AG04450 (cell line): ENCODE measurements around the gene IMPDH1. TPM values are rescaled to one million over a fixed set of nuclear protein-coding genes. Genes with fewer than 3 reads are reported as not detected.

Experiments
- CTCF ChIA-PET: fragments of 300-600, 350-600 bp; formaldehyde crosslinking; extraction: SDS; loops from one replicate; lab custom pipeline; 2022; ENCODE audit warnings: antibody characterized with exemption, inconsistent platforms; lab: Charles Lee
- POLR2A ChIA-PET: fragments of 350-600 bp; formaldehyde crosslinking; extraction: SDS; loops from one replicate; lab custom pipeline; 2021; ENCODE audit warnings: antibody characterized with exemption, inconsistent platforms; lab: Yijun Ruan, JAX
- DNase-seq: peaks from one replicate; pipeline ENCODE4 v3.0.0-alpha.2; 2011; ENCODE audit warnings: low read depth, low spot score
- H3K27ac ChIP-seq: one replicate; pipeline ENCODE4 v1.5.1; 2012; ENCODE audit warnings: low read depth, low read length, control low read depth
- H3K27me3 ChIP-seq: one replicate; pipeline ENCODE4 v1.6.0; 2012; ENCODE audit warnings: low read length; ENCODE audit not compliant: control insufficient read depth, insufficient read depth
- H3K4me3 ChIP-seq: 2 replicates; pipeline ENCODE4 v1.5.1; 2011; ENCODE audit warnings: mild to moderate bottlenecking, low read depth, low read length, control low read depth
- H3K9me3 ChIP-seq: 2 replicates; pipeline ENCODE4 v1.5.1; 2012; ENCODE audit warnings: low read length; ENCODE audit not compliant: control insufficient read depth, insufficient read depth
- CTCF ChIP-seq: IDR thresholded peaks from 2 replicates; pipeline ENCODE4 v1.5.1; 2011; ENCODE audit warnings: low read depth, low read length, control low read depth, inconsistent platforms
- polyA plus RNA-seq: library from polyadenylated mRNA; depleted of rRNA; stranded (reverse); fragments of >200 nt; gene quantifications from 2 replicates; pipeline ENCODE4 v1.2.3, GENCODE V29; 2011

Gene IMPDH1
- polyA plus RNA-seq, 1 experiment, result 43.8 TPM

GRCh38 chr7:128443831-128444600, 34.2 kb upstream of the IMPDH1 start:
- no peak for DNase-seq
- Histone ChIP-seq H3K9me3 (no peaks in the 10 kb centered on the region), H3K27ac (no peak overlapping the region), H3K27me3 (peaks cover 14% of the 10 kb centered on the region), H3K4me3 (no peak overlapping the region)
- ChIA-PET POLR2A (interaction anchor here (0.9 kb wide), 1 partner anchor 12 kb away, joined by 3 read pairs; the partner anchor contains the start of gene HILPDA), CTCF (interaction anchor here (1.4 to 8.5 kb wide), 3 partner anchors 16 to 18 kb away, joined by 3 to 95 read pairs (median 5); no protein-coding TSS in a partner anchor)
- no peak for TF ChIP-seq CTCF

DNA sequence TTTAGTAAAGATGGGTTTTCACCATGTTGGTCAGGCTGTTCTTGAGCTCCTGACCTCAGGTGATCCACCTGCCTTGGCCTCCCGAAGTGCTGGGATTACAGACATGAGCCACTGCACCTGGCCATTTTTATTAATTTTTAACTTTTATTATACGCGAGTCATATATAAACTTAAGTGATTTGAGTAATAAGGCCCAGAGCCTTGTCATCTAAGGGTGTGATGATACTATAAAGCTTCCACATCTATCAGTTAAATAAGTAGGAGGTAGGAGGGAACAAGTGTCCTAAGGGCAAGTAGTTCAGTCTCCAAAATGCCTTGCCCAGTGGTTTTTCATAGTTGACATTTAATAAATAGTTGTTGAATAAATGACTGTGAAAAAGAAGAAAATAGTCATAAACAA, 32.6 kb upstream of the IMPDH1 start:
- Histone ChIP-seq H3K9me3 (no peaks in the 10 kb centered on the region), H3K27me3 (peaks cover 12% of the 10 kb centered on the region), H3K4me3 (no peak overlapping the region), H3K27ac (no peak overlapping the region)
- POLR2A ChIA-PET, result no interaction called here
- no peak for TF ChIP-seq CTCF
- CTCF ChIA-PET, result interaction anchor here (8.5 kb wide), 1 partner anchor 16 kb away, joined by 95 read pairs; no protein-coding TSS in a partner anchor
- no peak for DNase-seq

DNA sequence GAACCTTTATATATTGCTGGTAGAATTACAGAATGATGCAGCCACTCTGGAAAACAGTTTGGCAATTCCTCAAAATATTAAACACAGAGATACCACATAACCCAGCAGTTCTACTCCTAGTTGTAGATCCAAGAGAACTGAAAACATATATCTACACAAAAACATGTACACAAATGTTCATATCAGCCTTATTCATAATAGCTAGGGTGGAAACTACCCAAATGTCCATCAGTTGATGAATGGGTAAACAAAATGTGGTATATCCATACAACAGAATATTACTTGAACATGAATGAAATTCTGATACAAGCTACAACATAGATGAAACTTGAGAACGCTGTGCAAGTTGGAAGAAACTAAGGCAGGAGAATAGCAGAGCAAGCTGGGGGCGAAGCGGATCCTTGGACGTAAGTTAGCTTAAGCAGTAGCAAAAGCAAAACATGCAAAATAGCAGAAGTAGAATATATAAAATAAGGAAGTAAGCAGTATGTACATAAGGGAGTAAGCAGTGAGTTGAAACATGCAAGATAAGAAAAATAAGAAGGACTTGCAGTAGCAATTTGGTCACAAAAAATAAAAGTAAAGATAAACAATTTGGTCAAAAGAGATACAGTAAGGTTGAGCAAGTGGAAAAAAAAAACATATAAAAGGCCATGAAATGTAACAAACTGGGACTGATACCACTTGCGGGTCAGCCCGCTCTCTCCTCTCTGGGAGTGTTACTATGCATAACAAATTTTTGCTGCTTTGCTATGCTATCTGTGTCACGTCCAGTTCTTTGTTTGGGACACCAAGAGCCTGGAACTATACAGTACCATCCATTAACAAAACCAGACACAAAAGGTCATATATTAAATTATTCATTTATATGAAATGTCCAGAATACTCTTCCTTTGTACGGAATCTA, 27.9 kb upstream of the IMPDH1 start:
- Histone ChIP-seq H3K27me3 (peaks cover 12% of the 10 kb centered on the region), H3K9me3 (no peaks in the 10 kb centered on the region), H3K27ac (no peak overlapping the region), H3K4me3 (no peak overlapping the region)
- POLR2A ChIA-PET, result no interaction called here
- CTCF ChIA-PET, result interaction anchor here (0.5 to 8.5 kb wide), 4 partner anchors 11 to 24 kb away, joined by 3 to 95 read pairs (median 10); no protein-coding TSS in a partner anchor
- TF ChIP-seq CTCF, result no peak
- DNase-seq, result no peak

DNA sequence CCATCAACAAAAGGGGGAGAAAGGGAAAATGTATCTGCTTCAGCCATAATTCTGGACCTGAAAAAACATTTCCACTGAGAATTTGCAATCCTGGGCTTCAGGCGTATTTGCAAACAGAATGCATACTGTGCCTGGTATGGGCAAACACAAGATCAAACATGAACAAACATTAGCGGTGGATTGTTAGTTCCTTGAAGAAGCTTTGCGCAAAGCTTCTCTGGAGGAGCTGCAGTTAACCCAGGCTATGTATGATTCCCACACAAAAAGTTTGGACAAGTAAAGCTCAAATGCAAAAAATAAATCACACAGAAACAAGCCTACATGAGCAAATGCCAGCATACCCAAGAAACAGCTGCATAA, 25.5 kb upstream of the IMPDH1 start:
- POLR2A ChIA-PET, result interaction anchor here (0.7 kb wide), 1 partner anchor 79 kb away, joined by 3 read pairs; no protein-coding TSS in a partner anchor
- CTCF ChIA-PET, result interaction anchor here (0.9 to 3.0 kb wide), 4 partner anchors 9 to 39 kb away, joined by 3 to 26 read pairs (median 6); no protein-coding TSS in a partner anchor
- peaks cover 16% of the 10 kb centered on the region for H3K27me3 ChIP-seq
- no peak overlapping the region for H3K27ac ChIP-seq
- H3K4me3 ChIP-seq, result no peak overlapping the region
- no peaks in the 10 kb centered on the region for H3K9me3 ChIP-seq
- no peak for TF ChIP-seq CTCF
- no peak for DNase-seq
